GM19467 (cell line): ENCODE results near the gene ZNRF4.

Experiments used
- ATAC-seq: cut with Tn5 transposase; IDR thresholded peaks from one replicate; pipeline ENCODE4 v1.9.1; 2021; ENCODE audit warnings: mild to moderate bottlenecking, moderate library complexity; ENCODE audit not compliant: unreplicated experiment

ZNRF4 gene

GRCh38 chr19:5439452-5439851 lies 15.8 kb upstream of the ZNRF4 start:
- ATAC-seq = no peak

GRCh38 chr19:5440299-5440698 lies 14.9 kb upstream of the ZNRF4 start:
- ATAC-seq = no peak

GRCh38 chr19:5443723-5444122 lies 11.5 kb upstream of the ZNRF4 start:
- no peak for ATAC-seq

- no peak for ATAC-seq
These were observed 10.8 kb upstream of the ZNRF4 start for GRCh38 chr19:5444431-5444830.

- no peak for ATAC-seq
These were observed 10.1 kb upstream of the ZNRF4 start for GRCh38 chr19:5445071-5445470.

- ATAC-seq = no peak
These were observed 9.6 kb upstream of the ZNRF4 start for GRCh38 chr19:5445561-5446055.

GRCh38 chr19:5447700-5448311 lies 7.4 kb upstream of the ZNRF4 start:
- no peak for ATAC-seq

GRCh38 chr19:5448374-5448773 lies 6.8 kb upstream of the ZNRF4 start:
- ATAC-seq = no peak

- ATAC-seq = no peak
These were observed 4.6 kb upstream of the ZNRF4 start for GRCh38 chr19:5450482-5451126.

GRCh38 chr19:5451494-5451893 lies 3.7 kb upstream of the ZNRF4 start:
- ATAC-seq = no peak

- ATAC-seq = no peak
These were observed 2.3 kb upstream of the ZNRF4 start for GRCh38 chr19:5452594-5453565.

- no peak for ATAC-seq
These were observed 474 bp upstream of the ZNRF4 start for GRCh38 chr19:5454743-5455142.

- ATAC-seq = no peak
These were observed 1.1 kb downstream of the ZNRF4 start for GRCh38 chr19:5456130-5456840.

- ATAC-seq = no peak
These were observed 1.6 kb downstream of the ZNRF4 start for GRCh38 chr19:5456841-5457200.

- ATAC-seq = no peak
These were observed 2.5 kb downstream of the ZNRF4 start for GRCh38 chr19:5457709-5458108.

GRCh38 chr19:5458420-5458819 lies 3.2 kb downstream of the ZNRF4 start:
- ATAC-seq = no peak

GRCh38 chr19:5459360-5459759 lies 4.1 kb downstream of the ZNRF4 start:
- ATAC-seq = no peak

GRCh38 chr19:5460748-5461147 lies 5.5 kb downstream of the ZNRF4 start:
- no peak for ATAC-seq

- no peak for ATAC-seq
These were observed 8.7 kb downstream of the ZNRF4 start for GRCh38 chr19:5463959-5464358.

GRCh38 chr19:5466072-5466471 lies 10.9 kb downstream of the ZNRF4 start:
- ATAC-seq = no peak

GRCh38 chr19:5466814-5467291 lies 11.6 kb downstream of the ZNRF4 start:
- ATAC-seq = no peak
